Measurements from ENCODE around the gene CSF2RB. TPM values are rescaled to one million over a fixed set of nuclear protein-coding genes. Genes with fewer than 3 reads are reported as not detected.
A peak's percentile ranks its signal among the peaks of the same experiment; 100 is the strongest.

The CSF2RB gene
- total and polyA plus RNA-seq, 12 donors: 0.81 to 20.8 (median 1.7) TPM

GRCh38 chr22:36912694-36913426, 568 bp upstream of the CSF2RB start:
- no peak for TF ChIP-seq CTCF (IDR thresholded peaks at IDR 0.05)

GRCh38 chr22:36914390-36914752, 943 bp downstream of the CSF2RB start:
- Histone ChIP-seq H3K27me3 (peaks cover 0 to 9% (median 0%) of the 10 kb centered on the region in 7 donors), H3K4me1 (peaks cover 0 to 39% (median 0%) of the 10 kb centered on the region in 9 donors), H3K27ac (peak overlapping the region in 2 of 10 donors; percentile 70 to 92), H3K9me3 (peaks cover 0 to 8% (median 0%) of the 10 kb centered on the region in 11 donors), H3K36me3 (peaks cover 0 to 4% (median 0%) of the 10 kb centered on the region in 9 donors), H3K4me3 (peak overlapping the region in 6 of 10 donors; percentile 38 to 67 (median 43))
- ATAC-seq (no peak), DNase-seq (no peak)
- 86 to 95% methylated on average over 1 of the region's 1 CpG for WGBS, 2 donors
- intact Hi-C loops (cut with DNase I): no loop called here
- TF ChIP-seq CTCF (IDR thresholded peaks at IDR 0.05): no peak

More at GRCh38 chr22:36912694-36913426, 568 bp upstream of the CSF2RB start:
- Histone ChIP-seq H3K36me3 (no peaks in the 10 kb centered on the region), H3K4me1 (peaks cover 0 to 39% (median 0%) of the 10 kb centered on the region in 9 donors), H3K9me3 (no peaks in the 10 kb centered on the region), H3K4me3 (peak overlapping the region in 3 of 10 donors; percentile 41 to 67 (median 53)), H3K27me3 (peaks cover 0 to 9% (median 0%) of the 10 kb centered on the region in 7 donors), H3K27ac (peak overlapping the region in 3 of 10 donors; percentile 19 to 92 (median 36))
- ATAC-seq (peak in 5 of 8 donors; percentile 22 to 46 (median 35)), DNase-seq (no peak)
- intact Hi-C loops (cut with DNase I): no loop called here
- WGBS, 2 donors: 84 to 88% methylated on average over 8 of the region's 8 CpGs

- intact Hi-C loops (cut with DNase I): no loop called here
- no peak for ATAC-seq
- peak overlapping the region in 1 of 10 donors; percentile 67 for H3K4me3 ChIP-seq
These were observed 2.6 kb downstream of the CSF2RB start for GRCh38 chr22:36916034-36916433.

More at GRCh38 chr22:36916034-36916433, 2.6 kb downstream of the CSF2RB start:
- Histone ChIP-seq H3K27ac (no peak overlapping the region), H3K4me1 (peaks cover 0 to 48% (median 0%) of the 10 kb centered on the region in 9 donors), H3K27me3 (peaks cover 0 to 9% (median 0%) of the 10 kb centered on the region in 7 donors), H3K36me3 (peaks cover 0 to 10% (median 0%) of the 10 kb centered on the region in 9 donors), H3K9me3 (peaks cover 0 to 8% (median 0%) of the 10 kb centered on the region in 11 donors)
- TF ChIP-seq CTCF (IDR thresholded peaks at IDR 0.05): no peak
- no peak for DNase-seq
